HEK293 (cell line): ENCODE data around the gene TPH2.

Experiments used
- BCL6B ChIP-seq: fragments of 450-650 bp; formaldehyde crosslinking; IDR thresholded peaks from 2 replicates; pipeline ENCODE4 v1.5.1; 2017; ENCODE audit warnings: missing biosample characterization, missing genetic modification characterization
- SP2 ChIP-seq: fragments of 450-650 bp; formaldehyde crosslinking; IDR thresholded peaks from 2 replicates; pipeline ENCODE4 v1.5.1; 2016; ENCODE audit warnings: missing biosample characterization, missing genetic modification characterization
- TCF7L2 ChIP-seq: IDR thresholded peaks from 2 replicates; pipeline ENCODE4 v1.6.1; 2011; ENCODE audit warnings: low read depth, mild to moderate bottlenecking, inconsistent platforms, low read length, moderate library complexity, borderline replicate concordance
- YY1 ChIP-seq: fragments of 450-650 bp; formaldehyde crosslinking; IDR thresholded peaks from 2 replicates; pipeline ENCODE4 v1.5.1; 2018; ENCODE audit warnings: missing biosample characterization, missing genetic modification characterization
- ZNF292 ChIP-seq: fragments of 450-650 bp; formaldehyde crosslinking; IDR thresholded peaks from 2 replicates; pipeline ENCODE4 v1.5.1; 2016; ENCODE audit warnings: low read depth, missing biosample characterization, missing genetic modification characterization, borderline replicate concordance
- ZNF324 ChIP-seq: fragments of 450-650 bp; formaldehyde crosslinking; IDR thresholded peaks from 2 replicates; pipeline ENCODE4 v1.5.1; 2016; ENCODE audit warnings: missing biosample characterization, missing genetic modification characterization
- ZNF561 ChIP-seq: fragments of 450-650 bp; IDR thresholded peaks from 2 replicates; pipeline ENCODE4 v1.5.1; 2018; ENCODE audit warnings: missing biosample characterization, missing genetic modification characterization, borderline replicate concordance
- ZNF792 ChIP-seq: fragments of 450-650 bp; formaldehyde crosslinking; IDR thresholded peaks from 2 replicates; pipeline ENCODE4 v1.5.1; 2016; ENCODE audit warnings: missing biosample characterization, missing genetic modification characterization
- TF ChIP-seq, protein P1 (sequence below): fragments of 450-650 bp; formaldehyde crosslinking; IDR thresholded peaks from 2 replicates; pipeline ENCODE4 v1.5.1; 2016; ENCODE audit warnings: missing biosample characterization, missing genetic modification characterization
- TF ChIP-seq, protein P2 (sequence below): fragments of 450-650 bp; formaldehyde crosslinking; IDR thresholded peaks from 2 replicates; pipeline ENCODE4 v1.5.1; 2016; ENCODE audit warnings: missing biosample characterization, missing genetic modification characterization

DNA sequence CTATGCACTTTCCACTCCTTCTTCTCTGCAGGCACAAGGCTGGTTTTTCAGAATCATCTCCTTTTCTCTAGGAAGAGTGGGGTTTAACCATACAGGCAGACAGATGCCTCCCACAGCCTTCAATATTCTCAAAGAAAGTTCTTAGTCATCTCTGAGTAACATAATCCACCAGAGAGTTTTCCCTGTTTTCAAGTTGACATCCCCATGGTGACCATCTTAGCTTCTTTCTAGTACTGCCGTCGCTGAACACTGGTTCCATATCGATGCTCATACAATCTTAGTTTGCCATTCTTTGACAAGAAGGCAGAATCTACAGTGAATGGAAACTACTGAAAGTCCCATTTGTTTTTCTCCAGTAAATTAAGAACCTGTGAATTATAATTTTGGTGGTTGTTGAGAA is 28.6 kb downstream of the TPH2 start:
- TF ChIP-seq ZNF561 (no peak), ZNF324 (no peak), YY1 (tag by site-specific recombination) (no peak), SP2 (no peak), ZNF292 (tag by site-specific recombination) (no peak), ZNF792 (tag by site-specific recombination) (no peak), BCL6B (tag by site-specific recombination) (no peak), TCF7L2 (no peak)
- TF ChIP-seq, protein P1, sequence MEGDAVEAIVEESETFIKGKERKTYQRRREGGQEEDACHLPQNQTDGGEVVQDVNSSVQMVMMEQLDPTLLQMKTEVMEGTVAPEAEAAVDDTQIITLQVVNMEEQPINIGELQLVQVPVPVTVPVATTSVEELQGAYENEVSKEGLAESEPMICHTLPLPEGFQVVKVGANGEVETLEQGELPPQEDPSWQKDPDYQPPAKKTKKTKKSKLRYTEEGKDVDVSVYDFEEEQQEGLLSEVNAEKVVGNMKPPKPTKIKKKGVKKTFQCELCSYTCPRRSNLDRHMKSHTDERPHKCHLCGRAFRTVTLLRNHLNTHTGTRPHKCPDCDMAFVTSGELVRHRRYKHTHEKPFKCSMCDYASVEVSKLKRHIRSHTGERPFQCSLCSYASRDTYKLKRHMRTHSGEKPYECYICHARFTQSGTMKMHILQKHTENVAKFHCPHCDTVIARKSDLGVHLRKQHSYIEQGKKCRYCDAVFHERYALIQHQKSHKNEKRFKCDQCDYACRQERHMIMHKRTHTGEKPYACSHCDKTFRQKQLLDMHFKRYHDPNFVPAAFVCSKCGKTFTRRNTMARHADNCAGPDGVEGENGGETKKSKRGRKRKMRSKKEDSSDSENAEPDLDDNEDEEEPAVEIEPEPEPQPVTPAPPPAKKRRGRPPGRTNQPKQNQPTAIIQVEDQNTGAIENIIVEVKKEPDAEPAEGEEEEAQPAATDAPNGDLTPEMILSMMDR (tag by site-specific recombination) = no peak
- TF ChIP-seq, protein P2, sequence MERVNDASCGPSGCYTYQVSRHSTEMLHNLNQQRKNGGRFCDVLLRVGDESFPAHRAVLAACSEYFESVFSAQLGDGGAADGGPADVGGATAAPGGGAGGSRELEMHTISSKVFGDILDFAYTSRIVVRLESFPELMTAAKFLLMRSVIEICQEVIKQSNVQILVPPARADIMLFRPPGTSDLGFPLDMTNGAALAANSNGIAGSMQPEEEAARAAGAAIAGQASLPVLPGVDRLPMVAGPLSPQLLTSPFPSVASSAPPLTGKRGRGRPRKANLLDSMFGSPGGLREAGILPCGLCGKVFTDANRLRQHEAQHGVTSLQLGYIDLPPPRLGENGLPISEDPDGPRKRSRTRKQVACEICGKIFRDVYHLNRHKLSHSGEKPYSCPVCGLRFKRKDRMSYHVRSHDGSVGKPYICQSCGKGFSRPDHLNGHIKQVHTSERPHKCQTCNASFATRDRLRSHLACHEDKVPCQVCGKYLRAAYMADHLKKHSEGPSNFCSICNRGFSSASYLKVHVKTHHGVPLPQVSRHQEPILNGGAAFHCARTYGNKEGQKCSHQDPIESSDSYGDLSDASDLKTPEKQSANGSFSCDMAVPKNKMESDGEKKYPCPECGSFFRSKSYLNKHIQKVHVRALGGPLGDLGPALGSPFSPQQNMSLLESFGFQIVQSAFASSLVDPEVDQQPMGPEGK (tag by site-specific recombination) = no peak
